ENCODE results near the gene CTSA.

Gene CTSA

DNA sequence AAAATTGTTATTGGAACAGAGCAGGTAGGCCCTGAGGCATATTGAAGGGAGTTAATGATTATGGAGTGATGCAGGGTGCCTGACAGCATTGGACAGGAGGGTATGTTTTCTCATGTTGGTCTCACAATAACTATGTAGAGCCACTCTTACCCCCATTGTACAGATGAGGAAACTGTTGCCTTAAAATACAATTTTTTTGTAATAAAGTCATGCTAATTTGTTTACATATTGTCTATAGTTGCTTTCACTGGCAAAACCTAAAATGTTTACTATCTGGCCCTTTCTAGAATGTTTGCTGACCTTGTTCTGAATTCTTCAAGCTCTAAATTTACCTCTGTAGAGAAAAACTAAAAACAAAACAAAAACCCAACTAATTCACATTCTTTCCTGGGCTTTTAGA is 39.6 kb upstream of the CTSA start:
- Histone ChIP-seq H3K27ac (ENCODE audit: low read depth in 2 of 2, low read length in 2 of 2) (no peak overlapping the region), H3K9me3 (ENCODE audit: control insufficient read depth in 2 of 2, low read length in 2 of 2) (no peaks in the 10 kb centered on the region), H3K27me3 (ENCODE audit: control insufficient read depth in 2 of 2, insufficient read depth in 2 of 2, low read length in 2 of 2) (no peaks in the 10 kb centered on the region), H3K9ac (ENCODE audit: low read depth in 1 of 2, low read length in 2 of 2) (no peak overlapping the region), H3K4me1 (ENCODE audit: control insufficient read depth in 2 of 2, insufficient read depth in 2 of 2, low read length in 2 of 2) (peaks cover 11 to 15% of the 10 kb centered on the region in 2 donors), H3K36me3 (ENCODE audit: control insufficient read depth in 2 of 2, insufficient read depth in 2 of 2, low read length in 2 of 2) (peaks cover 24 to 32% of the 10 kb centered on the region in 2 donors), H3K4me3 (ENCODE audit: low read length in 2 of 2) (no peak overlapping the region)

DNA sequence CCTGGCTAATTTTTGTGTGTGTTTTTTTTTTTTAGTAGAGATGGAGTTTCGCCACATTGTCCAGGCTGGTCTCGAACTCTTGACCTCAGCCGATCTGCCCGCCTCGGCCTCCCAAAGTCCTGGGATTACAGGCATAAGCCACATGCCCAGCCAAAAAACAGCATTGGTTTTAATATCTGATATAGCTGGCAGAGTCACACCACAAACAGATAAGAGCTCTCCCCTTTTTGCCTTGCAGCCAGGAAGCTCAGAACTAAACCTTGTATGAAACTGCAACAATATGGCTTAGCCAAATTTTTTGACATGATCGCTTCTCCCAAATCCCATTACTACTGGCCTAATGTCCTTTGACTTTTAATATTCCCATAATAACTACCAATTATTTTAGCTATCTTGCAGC is 38.8 kb upstream of the CTSA start:
- peaks cover 22 to 26% of the 10 kb centered on the region in 2 donors for H3K36me3 ChIP-seq (ENCODE audit: control insufficient read depth in 2 of 2, insufficient read depth in 2 of 2, low read length in 2 of 2)
- H3K27ac ChIP-seq (ENCODE audit: low read depth in 2 of 2, low read length in 2 of 2): no peak overlapping the region
- H3K4me3 ChIP-seq (ENCODE audit: low read length in 2 of 2): no peak overlapping the region
- peaks cover 11 to 18% of the 10 kb centered on the region in 2 donors for H3K4me1 ChIP-seq (ENCODE audit: control insufficient read depth in 2 of 2, insufficient read depth in 2 of 2, low read length in 2 of 2)
- H3K27me3 ChIP-seq (ENCODE audit: control insufficient read depth in 2 of 2, insufficient read depth in 2 of 2, low read length in 2 of 2): no peaks in the 10 kb centered on the region
- H3K9ac ChIP-seq (ENCODE audit: low read depth in 1 of 2, low read length in 2 of 2): no peak overlapping the region
- H3K9me3 ChIP-seq (ENCODE audit: control insufficient read depth in 2 of 2, low read length in 2 of 2): no peaks in the 10 kb centered on the region

DNA sequence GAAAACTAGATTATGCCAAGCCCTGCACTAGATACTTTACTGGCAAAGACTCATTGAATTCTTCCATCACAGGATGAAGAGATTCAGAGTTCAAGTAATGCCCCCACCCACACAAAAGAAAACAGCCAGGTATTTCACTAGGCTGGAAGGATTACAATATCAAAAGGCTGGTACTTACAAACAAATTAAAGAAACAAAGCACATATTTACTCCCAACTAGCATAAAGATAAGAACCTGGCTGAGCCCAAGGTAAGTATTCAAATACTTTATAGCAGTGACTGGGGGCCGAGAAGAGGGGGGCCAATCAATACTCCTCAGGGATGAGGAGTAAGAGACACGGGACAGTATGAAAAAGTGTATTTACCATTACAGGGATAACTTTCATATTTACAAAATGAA is 37.7 kb upstream of the CTSA start:
- Histone ChIP-seq H3K27ac (ENCODE audit: low read depth in 2 of 2, low read length in 2 of 2) (no peak overlapping the region), H3K4me1 (ENCODE audit: control insufficient read depth in 2 of 2, insufficient read depth in 2 of 2, low read length in 2 of 2) (peaks cover 16 to 21% of the 10 kb centered on the region in 2 donors), H3K9ac (ENCODE audit: low read depth in 1 of 2, low read length in 2 of 2) (no peak overlapping the region), H3K9me3 (ENCODE audit: control insufficient read depth in 2 of 2, low read length in 2 of 2) (no peaks in the 10 kb centered on the region), H3K27me3 (ENCODE audit: control insufficient read depth in 2 of 2, insufficient read depth in 2 of 2, low read length in 2 of 2) (no peaks in the 10 kb centered on the region), H3K36me3 (ENCODE audit: control insufficient read depth in 2 of 2, insufficient read depth in 2 of 2, low read length in 2 of 2) (peaks cover 19 to 20% of the 10 kb centered on the region in 2 donors), H3K4me3 (ENCODE audit: low read length in 2 of 2) (no peak overlapping the region)

DNA sequence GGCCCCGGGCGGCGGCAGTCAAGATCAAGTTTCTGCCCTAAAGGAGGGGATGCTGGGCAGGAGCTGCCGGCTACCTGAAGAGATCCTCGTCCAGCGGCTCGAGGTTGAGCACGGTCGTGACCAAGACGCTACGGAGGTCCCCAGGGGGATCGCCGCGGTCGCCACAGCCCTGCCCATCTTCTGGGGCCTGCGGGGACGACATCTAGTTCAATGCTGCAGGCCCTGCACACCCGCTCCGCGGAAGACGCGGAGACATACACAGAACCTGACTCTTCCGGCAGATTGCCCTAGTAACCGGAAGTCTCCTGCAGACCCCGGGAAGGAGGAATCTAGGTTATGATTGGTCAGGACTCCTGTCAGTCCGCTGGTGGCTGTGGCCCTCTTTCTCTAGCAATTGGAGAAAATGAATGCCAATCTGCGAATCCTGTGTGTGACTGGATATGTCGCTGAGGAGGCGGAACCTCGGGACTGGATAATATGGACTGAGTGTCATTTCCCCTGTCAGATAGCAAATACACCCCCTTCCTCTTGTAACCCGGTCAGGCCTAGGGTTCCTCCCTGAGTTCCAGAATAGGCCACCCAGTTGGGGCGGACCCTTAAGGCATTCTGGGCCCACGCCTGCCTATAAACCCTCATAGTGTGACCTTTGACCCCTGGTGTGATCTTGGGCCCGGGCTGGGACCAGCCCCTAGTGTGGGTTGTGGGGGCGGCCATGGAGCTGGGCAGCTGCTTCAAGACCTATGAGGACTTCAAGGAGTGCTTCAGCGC is 33.8 kb upstream of the CTSA start, which contains the start of the genes ACOT8 and ZSWIM3:
TSS of gene ACOT8 (minus strand) at position 279 of the 768 bp plus-strand sequence. CDS start at position 202, 77 bp downstream.
TSS of gene ZSWIM3 (plus strand) at position 501 of the 768 bp plus-strand sequence. CDS start at position 713, 212 bp downstream.
- Histone ChIP-seq H3K4me1 (ENCODE audit: control insufficient read depth in 2 of 2, insufficient read depth in 2 of 2, low read length in 2 of 2) (peaks cover 23 to 29% of the 10 kb centered on the region in 2 donors), H3K27ac (ENCODE audit: low read depth in 2 of 2, low read length in 2 of 2) (peak within 1 kb of the TSS; percentile 83 to 91), H3K27me3 (ENCODE audit: control insufficient read depth in 2 of 2, insufficient read depth in 2 of 2, low read length in 2 of 2) (no peaks in the 10 kb centered on the region), H3K9ac (ENCODE audit: low read depth in 1 of 2, low read length in 2 of 2) (peak within 1 kb of the TSS; percentile 84 to 91), H3K36me3 (ENCODE audit: control insufficient read depth in 2 of 2, insufficient read depth in 2 of 2, low read length in 2 of 2) (peaks cover 2 to 11% of the 10 kb centered on the region in 2 donors), H3K4me3 (ENCODE audit: low read length in 2 of 2) (peak within 1 kb of the TSS; percentile 95 to 96), H3K9me3 (ENCODE audit: control insufficient read depth in 2 of 2, low read length in 2 of 2) (no peaks in the 10 kb centered on the region)

DNA sequence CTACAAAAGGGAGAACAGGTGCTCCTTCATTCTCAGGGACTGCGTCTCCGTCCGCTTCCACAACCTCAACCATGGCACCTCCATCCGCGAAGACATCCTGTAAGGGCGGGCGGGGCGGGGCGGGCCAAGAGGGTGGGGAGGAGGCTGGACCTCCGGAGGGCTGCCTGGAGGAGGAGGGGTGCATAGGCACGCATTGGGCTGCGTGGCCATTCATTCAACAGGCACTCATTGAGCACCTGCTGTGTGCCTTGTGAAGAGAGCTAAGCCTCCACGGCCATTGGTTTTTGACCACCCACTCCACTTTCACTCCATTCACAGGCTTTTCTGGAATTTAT is 33.3 kb upstream of the CTSA start:
- Histone ChIP-seq H3K4me3 (ENCODE audit: low read length in 2 of 2) (peak overlapping the region; percentile 95 to 96), H3K4me1 (ENCODE audit: control insufficient read depth in 2 of 2, insufficient read depth in 2 of 2, low read length in 2 of 2) (peaks cover 23 to 29% of the 10 kb centered on the region in 2 donors), H3K9ac (ENCODE audit: low read depth in 1 of 2, low read length in 2 of 2) (peak overlapping the region; percentile 75 to 83), H3K27ac (ENCODE audit: low read depth in 2 of 2, low read length in 2 of 2) (peak overlapping the region; percentile 83 to 91), H3K9me3 (ENCODE audit: control insufficient read depth in 2 of 2, low read length in 2 of 2) (no peaks in the 10 kb centered on the region), H3K36me3 (ENCODE audit: control insufficient read depth in 2 of 2, insufficient read depth in 2 of 2, low read length in 2 of 2) (peaks cover 2 to 11% of the 10 kb centered on the region in 2 donors), H3K27me3 (ENCODE audit: control insufficient read depth in 2 of 2, insufficient read depth in 2 of 2, low read length in 2 of 2) (no peaks in the 10 kb centered on the region)

DNA sequence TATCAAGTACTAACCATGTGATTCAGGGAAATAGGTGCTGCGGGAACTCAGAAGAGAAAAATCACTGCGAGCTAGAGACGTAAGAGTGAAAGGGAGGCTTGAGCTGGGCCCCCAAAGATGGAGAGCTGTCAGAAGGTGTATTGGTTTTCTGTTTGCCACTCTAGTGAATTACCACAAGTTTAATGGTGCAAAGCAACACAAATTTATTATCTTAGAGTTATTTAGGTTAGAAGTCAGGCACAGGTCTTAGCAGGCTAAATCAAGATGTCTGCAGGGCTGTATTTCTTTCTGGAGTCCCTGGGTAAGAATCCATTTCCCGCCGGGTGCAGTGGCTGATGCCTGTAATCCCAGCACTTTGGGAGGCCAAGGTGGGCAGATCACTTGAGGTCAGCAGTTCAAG is 31.2 kb upstream of the CTSA start:
- Histone ChIP-seq H3K27me3 (ENCODE audit: control insufficient read depth in 2 of 2, insufficient read depth in 2 of 2, low read length in 2 of 2) (no peaks in the 10 kb centered on the region), H3K4me3 (ENCODE audit: low read length in 2 of 2) (no peak overlapping the region), H3K4me1 (ENCODE audit: control insufficient read depth in 2 of 2, insufficient read depth in 2 of 2, low read length in 2 of 2) (peaks cover 24 to 27% of the 10 kb centered on the region in 2 donors), H3K36me3 (ENCODE audit: control insufficient read depth in 2 of 2, insufficient read depth in 2 of 2, low read length in 2 of 2) (peaks cover 0 to 2% of the 10 kb centered on the region in 2 donors), H3K9ac (ENCODE audit: low read depth in 1 of 2, low read length in 2 of 2) (no peak overlapping the region), H3K27ac (ENCODE audit: low read depth in 2 of 2, low read length in 2 of 2) (no peak overlapping the region), H3K9me3 (ENCODE audit: control insufficient read depth in 2 of 2, low read length in 2 of 2) (no peaks in the 10 kb centered on the region)

DNA sequence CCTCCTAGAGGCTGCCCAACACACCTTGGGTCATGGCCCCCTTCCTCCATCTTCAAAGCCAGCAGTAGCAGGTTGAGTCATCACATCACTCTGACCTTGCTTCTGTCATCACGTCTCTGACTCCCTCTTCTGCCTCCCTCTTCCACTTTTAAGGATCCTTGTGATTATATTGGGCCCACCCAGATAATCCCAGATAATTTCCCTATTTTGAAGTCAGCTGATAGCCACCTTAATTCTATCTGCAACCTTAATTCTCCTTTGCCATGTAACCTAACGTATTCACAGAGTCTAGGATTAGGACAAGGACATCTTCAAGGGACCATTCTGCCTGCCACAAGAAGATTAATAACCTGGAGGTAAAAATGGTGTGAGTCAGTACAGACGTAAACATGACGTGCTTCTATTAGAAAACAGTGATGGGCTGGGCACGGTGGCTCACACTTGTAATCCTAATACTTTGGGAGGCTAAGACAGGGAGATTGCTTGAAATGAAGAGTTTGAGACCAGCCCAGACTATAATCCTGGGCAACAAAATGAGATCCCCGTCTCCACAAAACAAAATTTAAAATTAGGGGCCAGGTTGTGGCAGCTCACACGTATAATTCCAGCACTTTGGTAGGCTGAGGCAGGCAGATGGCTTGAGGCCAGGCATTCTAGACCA is 30.4 kb upstream of the CTSA start:
- Histone ChIP-seq H3K4me3 (ENCODE audit: low read length in 2 of 2) (no peak overlapping the region), H3K27ac (ENCODE audit: low read depth in 2 of 2, low read length in 2 of 2) (peak overlapping the region; percentile 43 to 57), H3K9ac (ENCODE audit: low read depth in 1 of 2, low read length in 2 of 2) (no peak overlapping the region), H3K36me3 (ENCODE audit: control insufficient read depth in 2 of 2, insufficient read depth in 2 of 2, low read length in 2 of 2) (no peaks in the 10 kb centered on the region), H3K9me3 (ENCODE audit: control insufficient read depth in 2 of 2, low read length in 2 of 2) (no peaks in the 10 kb centered on the region), H3K4me1 (ENCODE audit: control insufficient read depth in 2 of 2, insufficient read depth in 2 of 2, low read length in 2 of 2) (peaks cover 22% of the 10 kb centered on the region in 2 donors), H3K27me3 (ENCODE audit: control insufficient read depth in 2 of 2, insufficient read depth in 2 of 2, low read length in 2 of 2) (no peaks in the 10 kb centered on the region)

DNA sequence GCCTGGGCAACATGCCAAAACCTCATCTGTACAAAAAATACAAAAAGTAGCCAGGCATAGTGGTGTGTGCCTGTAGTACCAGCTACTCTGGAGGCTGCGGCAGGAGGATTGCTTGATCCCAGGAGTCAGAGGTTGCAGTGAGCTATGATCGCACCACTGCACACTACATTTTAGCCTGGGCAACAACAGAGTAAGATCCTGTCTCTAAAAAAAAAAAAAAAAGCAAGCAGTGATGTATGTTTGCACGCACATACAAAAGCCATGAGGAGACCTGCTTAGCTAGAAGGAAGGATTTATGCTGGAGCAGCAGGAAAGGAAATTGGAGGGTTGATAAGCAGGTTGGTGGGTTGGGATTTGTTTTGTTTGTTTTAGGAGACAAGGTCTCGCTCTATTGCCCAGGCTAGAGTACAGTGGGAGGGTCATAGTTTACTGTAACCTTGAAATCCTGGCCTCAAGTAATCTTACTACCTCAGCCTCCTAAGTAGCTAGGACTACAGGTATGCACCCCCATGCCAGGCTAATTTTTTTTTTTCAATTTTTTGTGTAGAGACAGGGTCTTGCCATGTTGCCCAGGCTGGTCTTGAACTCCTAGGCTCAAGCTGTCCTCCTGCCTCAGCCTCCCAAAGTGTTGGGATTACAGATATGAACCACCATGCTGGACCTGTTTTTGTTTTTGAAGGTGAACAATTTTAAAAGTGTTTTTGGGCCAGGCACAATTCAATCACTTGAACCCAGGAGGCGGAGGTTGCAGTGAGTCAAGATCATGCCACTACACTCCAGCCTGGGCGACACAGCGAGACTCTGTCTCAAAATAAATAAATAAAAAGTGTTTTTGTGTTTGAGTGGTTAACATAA is 29.7 kb upstream of the CTSA start:
- Histone ChIP-seq H3K36me3 (ENCODE audit: control insufficient read depth in 2 of 2, insufficient read depth in 2 of 2, low read length in 2 of 2) (no peaks in the 10 kb centered on the region), H3K4me1 (ENCODE audit: control insufficient read depth in 2 of 2, insufficient read depth in 2 of 2, low read length in 2 of 2) (peaks cover 16 to 20% of the 10 kb centered on the region in 2 donors), H3K9me3 (ENCODE audit: control insufficient read depth in 2 of 2, low read length in 2 of 2) (no peaks in the 10 kb centered on the region), H3K27ac (ENCODE audit: low read depth in 2 of 2, low read length in 2 of 2) (peak overlapping the region; percentile 43 to 57), H3K27me3 (ENCODE audit: control insufficient read depth in 2 of 2, insufficient read depth in 2 of 2, low read length in 2 of 2) (no peaks in the 10 kb centered on the region), H3K4me3 (ENCODE audit: low read length in 2 of 2) (no peak overlapping the region), H3K9ac (ENCODE audit: low read depth in 1 of 2, low read length in 2 of 2) (no peak overlapping the region)

DNA sequence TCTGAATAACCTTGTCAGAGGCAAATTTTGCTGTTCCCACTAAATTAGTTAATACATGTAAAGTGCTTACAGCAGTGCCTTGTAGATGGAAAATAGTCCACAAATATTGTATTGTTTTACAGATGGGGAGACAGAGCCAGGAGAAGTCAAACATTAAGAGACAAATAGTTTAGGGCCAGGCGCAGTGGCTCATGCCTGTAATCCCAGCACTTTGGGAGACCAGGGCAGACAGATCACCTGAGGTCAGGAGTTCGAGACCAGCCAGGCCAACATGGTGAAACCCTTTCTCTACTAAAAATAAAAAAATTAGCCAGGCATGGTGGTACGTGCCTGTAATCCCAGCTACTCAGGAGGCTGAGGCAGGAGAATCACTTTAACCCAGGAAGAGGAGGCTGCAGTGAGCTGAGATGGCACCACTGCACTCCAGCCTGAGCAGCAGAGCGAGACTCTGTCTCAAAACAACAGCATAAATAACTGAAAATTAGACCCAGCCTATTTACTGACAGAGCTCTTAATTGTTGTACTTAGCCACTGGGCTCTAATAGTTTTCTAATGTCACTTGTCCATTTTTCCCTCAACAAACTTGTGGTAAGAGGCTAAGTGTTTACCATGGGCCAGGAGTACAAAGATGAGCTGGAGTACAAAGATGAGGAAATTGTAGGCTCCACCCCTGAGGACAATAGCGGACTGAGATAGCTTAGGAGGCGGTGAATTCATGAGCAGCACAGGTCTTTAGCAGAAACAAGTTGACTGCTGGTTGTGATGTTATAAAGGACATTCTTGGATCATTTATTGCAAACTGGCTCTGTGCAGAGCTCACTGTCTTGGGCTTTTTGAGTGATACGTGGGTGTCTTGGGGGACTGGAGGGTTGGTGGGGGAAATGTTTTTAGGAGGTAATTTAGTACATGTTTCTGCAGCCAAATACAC is 27.3 kb upstream of the CTSA start:
- Histone ChIP-seq H3K27ac (ENCODE audit: low read depth in 2 of 2, low read length in 2 of 2) (peak overlapping the region in 1 of 2 donors; percentile 22), H3K36me3 (ENCODE audit: control insufficient read depth in 2 of 2, insufficient read depth in 2 of 2, low read length in 2 of 2) (no peaks in the 10 kb centered on the region), H3K9me3 (ENCODE audit: control insufficient read depth in 2 of 2, low read length in 2 of 2) (no peaks in the 10 kb centered on the region), H3K4me1 (ENCODE audit: control insufficient read depth in 2 of 2, insufficient read depth in 2 of 2, low read length in 2 of 2) (peaks cover 11 to 24% of the 10 kb centered on the region in 2 donors), H3K4me3 (ENCODE audit: low read length in 2 of 2) (no peak overlapping the region), H3K9ac (ENCODE audit: low read depth in 1 of 2, low read length in 2 of 2) (no peak overlapping the region), H3K27me3 (ENCODE audit: control insufficient read depth in 2 of 2, insufficient read depth in 2 of 2, low read length in 2 of 2) (no peaks in the 10 kb centered on the region)

Data from mucosa of rectum (tissue), 2 donors.